Activated CD4-positive, alpha-beta T cell treated with anti-CD3 and anti-CD28 coated beads for 1 hour (primary cell): ENCODE measurements around the gene CYTL1.
"Not testable (repeated sequence)": the region's sequence is repeated elsewhere in the genome, so short reads cannot be mapped to it uniquely, and the experiment has no call there.

Experiments
- DNase-seq: peaks from one replicate; pipeline ENCODE4 v3.0.0-alpha.2; 2020

CYTL1 gene

GRCh38 chr4:5032813-5033212 lies 13.6 kb upstream of the CYTL1 start:
- no peak for DNase-seq

GRCh38 chr4:5030927-5031326 lies 11.7 kb upstream of the CYTL1 start:
- no peak for DNase-seq

GRCh38 chr4:5030221-5030620 lies 11.0 kb upstream of the CYTL1 start:
- DNase-seq, result no peak

GRCh38 chr4:5029447-5029846 lies 10.2 kb upstream of the CYTL1 start:
- DNase-seq, result no peak

DNA sequence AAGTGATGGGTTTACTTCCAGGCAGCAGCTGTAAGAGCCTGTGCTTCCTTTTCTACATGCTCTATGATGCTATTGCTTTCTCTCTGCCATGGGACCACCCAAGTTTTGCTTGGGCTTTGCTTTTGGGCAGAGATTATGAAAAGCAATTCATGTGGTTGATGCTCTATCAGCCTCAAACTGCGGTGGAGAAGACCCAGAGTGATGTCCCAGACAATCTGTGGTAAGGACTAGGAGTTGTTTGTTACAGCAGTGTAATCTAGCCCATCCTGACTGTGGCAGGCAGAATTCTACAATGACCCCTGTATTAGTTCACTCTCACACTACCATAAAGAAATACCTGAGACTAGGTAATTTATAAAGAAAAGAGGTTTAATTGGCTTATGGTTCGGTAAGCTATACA lies 9.2 kb upstream of the CYTL1 start:
- no peak for DNase-seq

DNA sequence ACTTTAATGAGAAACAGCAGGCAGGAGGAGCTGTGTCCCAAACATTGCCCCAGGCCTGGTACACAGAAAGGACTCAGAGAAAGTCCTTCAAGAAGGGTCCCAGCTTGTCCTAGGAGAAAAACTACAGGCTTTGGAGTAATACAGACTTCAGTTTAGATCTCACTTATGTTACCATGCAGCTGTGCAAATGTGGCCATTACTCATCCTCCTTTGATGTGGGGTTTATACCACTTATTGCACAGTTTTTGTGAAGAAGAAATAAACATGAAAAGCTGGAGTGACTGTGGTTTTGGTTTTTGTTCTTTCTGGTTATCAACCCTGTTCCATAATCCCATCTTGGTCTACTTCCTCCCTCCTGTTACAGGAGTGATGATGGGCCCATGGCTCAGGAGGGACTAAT lies 8.1 kb upstream of the CYTL1 start:
- DNase-seq, result no peak

DNA sequence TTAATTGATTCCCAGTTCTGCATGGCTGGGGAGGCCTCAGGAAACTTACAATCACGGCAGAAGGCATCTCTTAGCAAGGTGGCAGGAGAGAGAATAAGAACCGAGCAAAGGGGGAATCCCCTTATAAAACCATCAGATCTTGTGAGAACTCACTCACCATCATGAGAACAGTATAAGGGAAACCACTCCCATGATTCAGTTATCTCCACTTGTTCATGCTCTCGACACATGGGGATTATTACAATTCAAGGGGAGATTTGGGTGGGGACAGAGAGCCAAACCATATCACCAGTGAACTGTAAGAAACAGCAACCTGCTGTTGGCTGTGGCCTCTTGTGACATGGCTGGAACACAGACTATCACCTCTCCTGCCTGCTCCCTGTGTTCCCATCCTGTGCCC lies 7.1 kb upstream of the CYTL1 start:
- no peak for DNase-seq

DNA sequence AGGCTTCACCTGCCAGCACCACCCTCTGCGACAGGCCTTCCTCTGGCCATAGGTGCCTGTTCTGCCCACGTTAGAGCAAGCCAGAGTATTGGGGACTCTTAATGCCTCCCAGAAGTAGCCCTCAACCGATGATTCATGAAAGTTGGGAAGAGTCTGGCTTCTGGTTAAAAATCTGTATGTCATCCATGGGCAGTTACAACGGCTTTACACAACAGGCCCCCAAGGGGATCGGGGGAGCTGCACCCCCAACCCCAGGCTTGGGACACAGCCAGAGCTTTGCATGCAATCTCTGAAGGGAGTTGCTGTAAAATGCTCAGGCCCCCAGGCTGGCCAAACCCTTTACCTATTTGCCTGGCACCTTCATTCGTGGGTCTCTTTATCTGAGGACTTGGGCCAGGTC lies 5.4 kb upstream of the CYTL1 start:
- no peak for DNase-seq

DNA sequence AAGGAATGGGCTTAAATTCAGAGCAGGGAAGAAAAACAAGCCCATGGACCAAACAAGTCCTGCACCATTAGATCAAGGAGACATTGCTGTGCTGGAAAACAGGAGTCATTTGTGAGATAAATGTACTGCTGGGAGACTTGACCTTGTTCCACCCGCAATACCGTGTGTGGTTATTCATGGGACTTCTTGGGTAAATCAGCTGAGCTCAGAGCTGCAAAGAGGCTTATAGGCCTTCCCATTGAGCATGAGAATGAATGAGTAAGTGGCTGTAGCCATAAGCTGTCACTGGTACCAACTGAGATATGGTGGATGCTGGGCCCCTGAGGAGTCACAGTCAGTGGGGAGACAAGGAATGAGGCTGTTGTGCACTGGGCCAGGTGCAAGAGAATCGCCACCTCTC lies 2.3 kb upstream of the CYTL1 start:
- no peak for DNase-seq

- DNase-seq, result no peak
These were observed 1.1 kb upstream of the CYTL1 start for GRCh38 chr4:5020341-5020740.

- no peak for DNase-seq
These were observed 538 bp upstream of the CYTL1 start for GRCh38 chr4:5019796-5020195.

GRCh38 chr4:5018603-5019002 lies 655 bp downstream of the CYTL1 start:
- no peak for DNase-seq

DNA sequence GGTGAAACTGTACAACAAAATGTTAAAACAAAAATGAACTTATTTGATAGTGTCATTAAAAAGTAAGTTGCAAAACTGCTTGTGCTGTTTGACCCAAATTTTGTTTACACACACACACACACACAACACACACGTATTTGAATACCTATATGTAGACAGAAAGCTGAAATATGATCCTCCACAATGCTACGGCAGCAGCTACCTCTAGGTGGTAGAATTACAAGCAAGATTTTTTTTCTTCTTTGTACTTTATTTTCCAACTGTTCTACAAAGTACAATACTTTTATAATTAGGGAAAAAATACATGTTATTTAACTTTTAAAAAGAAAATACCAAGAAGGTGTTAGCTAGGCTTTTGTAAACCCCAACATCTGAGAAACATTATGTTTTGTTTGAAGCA lies 1.2 kb downstream of the CYTL1 start:
- DNase-seq, result no peak

DNA sequence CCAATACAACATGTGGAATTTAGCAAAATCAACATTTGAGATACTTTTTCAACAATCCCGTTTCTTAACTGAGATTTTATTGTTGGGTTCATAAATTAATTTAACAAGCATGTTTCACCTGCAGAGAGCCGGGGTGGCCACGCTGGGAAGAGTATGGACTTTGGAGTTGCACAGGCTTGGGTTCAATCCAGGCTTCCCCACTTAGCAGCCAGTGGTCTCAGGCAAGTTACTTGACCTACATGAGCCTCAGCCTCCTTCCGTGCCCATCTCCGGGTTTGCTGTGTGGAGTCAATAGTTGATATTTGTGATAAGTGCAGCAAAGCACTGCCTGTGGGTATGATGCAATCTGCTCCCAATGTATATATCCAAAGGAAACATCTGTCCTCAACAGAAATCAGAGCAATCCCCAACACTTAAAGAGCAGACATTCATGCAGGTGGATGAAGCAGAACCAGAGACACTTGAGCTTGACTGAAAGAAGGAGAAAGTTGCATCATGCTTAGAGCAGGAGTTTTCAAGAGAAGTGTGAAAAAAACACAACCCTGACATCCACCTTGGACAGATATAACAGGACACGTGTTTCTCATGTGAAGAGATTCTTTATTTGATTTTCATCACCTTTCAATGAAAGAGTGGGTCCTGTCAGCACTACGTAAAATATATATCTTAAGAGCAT lies 5.1 kb downstream of the CYTL1 start:
- no peak for DNase-seq

DNA sequence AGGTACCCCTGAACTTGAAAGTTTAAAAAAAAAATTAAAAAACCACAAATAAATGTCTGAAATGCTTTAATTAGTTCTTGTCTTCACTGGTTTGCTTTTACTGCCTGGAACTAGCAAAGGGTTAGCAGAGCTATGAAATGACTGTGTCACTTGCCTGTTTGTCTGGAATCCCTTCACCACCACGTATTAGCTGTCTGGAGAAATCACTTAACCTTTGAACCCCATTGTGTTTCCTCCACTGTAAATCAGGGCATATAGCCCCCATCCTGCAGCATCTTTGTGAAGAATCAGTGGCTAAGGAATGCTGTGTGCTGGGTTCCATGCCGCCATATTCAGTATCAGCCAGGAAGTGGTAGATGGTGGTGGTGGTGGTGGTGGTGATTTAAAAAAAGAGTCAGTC lies 6.3 kb downstream of the CYTL1 start:
- no peak for DNase-seq

GRCh38 chr4:5012244-5012898 lies 6.9 kb downstream of the CYTL1 start:
- no peak for DNase-seq

DNA sequence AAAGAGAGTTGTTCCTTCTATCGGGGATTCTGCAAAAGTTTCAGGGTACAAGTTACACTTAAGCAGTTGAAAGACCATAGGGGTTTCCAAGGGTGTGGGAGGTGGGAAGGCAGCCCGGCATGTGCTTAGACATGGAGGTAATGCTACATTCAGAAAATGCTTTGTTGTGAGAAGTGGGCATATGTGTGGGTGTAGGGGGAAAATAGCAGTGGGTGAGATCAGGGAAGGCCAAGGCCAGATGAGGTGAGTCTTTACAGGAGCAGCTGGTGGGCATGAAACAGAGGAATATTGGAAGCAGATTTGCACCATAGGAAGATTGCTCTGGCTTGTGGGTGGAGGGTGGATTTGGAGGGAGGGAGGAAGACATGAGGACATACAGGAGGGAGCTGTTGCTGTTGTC lies 8.3 kb downstream of the CYTL1 start:
- DNase-seq, result no peak

DNA sequence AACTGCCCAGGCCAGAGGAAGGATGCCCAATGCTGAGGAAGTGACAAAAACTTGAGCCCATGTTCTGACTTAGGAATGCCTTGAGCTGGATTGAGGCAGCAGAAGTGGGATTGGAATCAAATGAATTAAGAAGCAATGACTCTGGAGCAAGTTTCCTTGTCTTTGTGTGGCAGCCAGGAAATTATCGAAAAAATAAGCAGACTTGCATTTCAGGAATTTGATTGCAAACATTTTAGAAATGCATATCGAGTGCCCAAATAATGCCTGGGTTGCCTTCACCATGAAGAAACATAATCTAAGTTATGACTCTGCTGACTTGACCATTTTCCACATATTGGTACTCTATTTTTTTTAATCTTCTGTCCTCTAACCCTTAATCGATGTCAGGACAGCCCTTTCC lies 9.5 kb downstream of the CYTL1 start:
- DNase-seq, result no peak

- not testable (repeated sequence) for DNase-seq
These were observed 12.3 kb downstream of the CYTL1 start for GRCh38 chr4:5006932-5007331.

DNA sequence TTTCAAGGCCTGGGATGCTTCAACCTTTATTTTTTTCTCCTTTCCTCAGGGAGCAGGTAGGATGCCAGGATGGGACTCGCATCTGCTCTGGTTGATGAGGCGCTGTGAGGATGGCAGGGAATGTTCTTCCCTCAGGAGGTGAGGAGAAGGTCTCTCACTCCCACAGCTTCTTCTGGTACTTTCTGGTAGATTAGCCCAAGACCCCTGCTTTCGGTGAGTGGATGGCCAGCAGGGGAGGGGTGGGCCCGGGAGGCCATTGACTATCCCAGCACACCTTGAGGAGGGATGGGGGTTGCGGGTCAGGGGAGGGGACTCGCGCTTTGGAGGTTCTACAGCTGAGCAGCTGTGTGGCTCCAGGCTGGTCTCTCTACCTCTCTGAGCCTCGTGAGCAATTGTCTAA lies 14.8 kb downstream of the CYTL1 start:
- no peak for DNase-seq

DNA sequence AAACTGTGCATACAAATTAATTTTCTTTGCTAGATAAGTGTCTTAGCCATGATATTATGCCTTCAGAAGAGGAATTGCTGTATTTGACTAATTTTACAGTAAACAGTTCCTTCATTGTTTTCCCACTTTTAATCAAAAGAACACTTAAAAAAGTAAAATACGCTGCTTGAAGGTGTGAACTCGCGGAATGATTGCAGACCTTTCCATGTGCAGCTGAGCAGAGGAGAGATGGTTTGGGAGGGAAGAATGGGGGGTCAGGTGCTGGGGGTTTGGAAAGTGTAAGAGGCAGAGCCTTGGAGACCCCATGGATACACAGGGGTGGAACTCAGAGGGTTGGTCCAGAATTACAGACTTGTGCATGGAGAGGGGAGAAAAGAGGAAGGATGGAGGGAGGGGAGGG lies 15.3 kb downstream of the CYTL1 start:
- DNase-seq, result no peak

- DNase-seq, result no peak
These were observed 15.8 kb downstream of the CYTL1 start for GRCh38 chr4:5003372-5003857.

- not testable (repeated sequence) for DNase-seq
These were observed 17.6 kb downstream of the CYTL1 start for GRCh38 chr4:5001641-5002040.

DNA sequence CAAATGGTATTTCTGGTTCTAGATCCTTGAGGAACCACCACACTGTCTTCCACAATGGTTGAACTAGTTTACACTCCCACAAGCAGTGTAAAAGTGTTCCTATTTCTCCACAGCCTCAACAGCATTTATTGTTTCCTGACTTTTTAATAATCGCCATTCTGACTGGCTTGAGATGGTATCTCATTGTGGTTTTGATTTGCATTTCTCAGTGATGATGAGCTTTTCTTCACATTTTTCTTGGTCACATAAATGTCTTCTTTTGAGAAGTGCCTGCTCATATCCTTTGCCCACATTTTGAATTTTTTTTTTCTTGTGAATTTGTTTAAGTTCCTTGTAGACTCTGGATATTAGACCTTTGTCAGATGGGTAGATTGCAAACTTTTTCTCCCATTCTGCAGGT lies 22.3 kb downstream of the CYTL1 start:
- DNase-seq, result not testable (repeated sequence)

DNA sequence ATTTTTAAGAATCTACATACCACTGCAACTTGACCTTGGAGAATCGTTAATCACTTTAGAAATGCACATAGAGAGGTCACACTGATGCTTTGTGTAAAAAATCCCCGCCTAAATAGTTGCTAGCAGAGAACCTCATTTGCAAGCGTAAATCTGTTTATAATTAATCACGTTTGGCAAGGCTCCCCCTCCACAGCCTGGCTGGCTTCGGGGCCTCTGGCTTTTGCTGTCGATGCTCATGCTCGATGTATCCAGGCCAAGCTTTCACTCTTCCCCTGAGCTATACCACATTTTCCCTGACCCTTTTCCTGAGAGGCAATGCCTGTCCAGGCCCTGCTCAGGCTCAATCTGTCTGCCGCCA lies 23.4 kb downstream of the CYTL1 start:
- no peak for DNase-seq
